22Rv1 (cell line): ENCODE results near the gene PEX19.
A peak's percentile ranks its signal among the peaks of the same experiment; 100 is the strongest.

Source experiments
- H3K27ac ChIP-seq: fragments of 450-650 bp; 2 replicates; pipeline ENCODE4 v1.5.1; 2017
- ZFX ChIP-seq: fragments of 450-650 bp; IDR thresholded peaks from 2 replicates; pipeline ENCODE4 v1.6.1; 2017; ENCODE audit warnings: antibody characterized with exemption, borderline replicate concordance
- TF ChIP-seq, protein P1 (sequence below): fragments of 450-650 bp; IDR thresholded peaks from 2 replicates; pipeline ENCODE4 v1.5.1; 2017; ENCODE audit warnings: mild to moderate bottlenecking

The PEX19 gene

DNA sequence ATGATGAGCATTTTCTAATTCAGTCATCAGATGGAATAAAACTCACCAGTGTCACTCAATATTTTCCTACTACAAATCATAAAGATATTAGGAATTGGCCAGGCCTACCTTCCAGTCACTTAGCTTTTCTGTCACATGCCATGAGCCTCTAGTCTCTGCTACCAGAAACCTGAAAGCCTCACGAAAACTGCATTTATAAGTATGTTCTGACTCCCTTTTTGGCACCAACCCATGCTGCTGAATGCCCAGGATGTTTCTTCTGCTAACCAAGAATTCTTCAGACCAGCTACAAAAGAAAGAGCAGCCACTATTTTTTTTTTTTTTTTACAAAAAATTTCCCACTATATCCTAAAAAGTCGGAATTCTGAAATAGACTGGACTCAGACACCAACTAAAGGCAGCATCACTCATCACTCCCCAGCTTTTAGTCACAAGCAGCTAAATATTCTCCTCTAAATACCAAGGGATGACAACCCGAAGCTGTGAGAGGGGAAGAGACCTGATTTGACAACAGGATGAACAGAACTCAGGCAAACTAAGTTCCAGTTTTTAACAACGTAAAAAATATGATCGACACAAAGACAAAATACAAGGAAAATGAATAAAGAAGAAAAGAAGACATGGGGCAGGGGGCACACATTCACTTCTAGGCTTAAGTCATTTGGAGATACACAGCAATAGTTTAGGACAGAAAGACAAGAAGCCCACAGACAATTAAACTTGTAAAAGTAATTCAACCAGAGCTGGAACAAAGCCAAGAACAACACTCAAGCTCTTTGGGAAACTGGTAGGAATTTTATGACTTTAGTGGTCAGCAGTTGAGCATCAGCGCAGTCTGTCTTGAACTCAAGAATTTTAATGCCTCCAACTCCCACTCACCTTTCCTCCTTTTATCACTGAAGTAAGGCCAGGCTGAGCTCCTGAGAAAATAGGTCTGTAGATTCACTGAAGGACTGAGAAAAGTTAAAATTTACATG lies 24.2 kb downstream of the PEX19 start:
- H3K27ac ChIP-seq = peak overlapping the region; percentile 87
- TF ChIP-seq, protein P1, sequence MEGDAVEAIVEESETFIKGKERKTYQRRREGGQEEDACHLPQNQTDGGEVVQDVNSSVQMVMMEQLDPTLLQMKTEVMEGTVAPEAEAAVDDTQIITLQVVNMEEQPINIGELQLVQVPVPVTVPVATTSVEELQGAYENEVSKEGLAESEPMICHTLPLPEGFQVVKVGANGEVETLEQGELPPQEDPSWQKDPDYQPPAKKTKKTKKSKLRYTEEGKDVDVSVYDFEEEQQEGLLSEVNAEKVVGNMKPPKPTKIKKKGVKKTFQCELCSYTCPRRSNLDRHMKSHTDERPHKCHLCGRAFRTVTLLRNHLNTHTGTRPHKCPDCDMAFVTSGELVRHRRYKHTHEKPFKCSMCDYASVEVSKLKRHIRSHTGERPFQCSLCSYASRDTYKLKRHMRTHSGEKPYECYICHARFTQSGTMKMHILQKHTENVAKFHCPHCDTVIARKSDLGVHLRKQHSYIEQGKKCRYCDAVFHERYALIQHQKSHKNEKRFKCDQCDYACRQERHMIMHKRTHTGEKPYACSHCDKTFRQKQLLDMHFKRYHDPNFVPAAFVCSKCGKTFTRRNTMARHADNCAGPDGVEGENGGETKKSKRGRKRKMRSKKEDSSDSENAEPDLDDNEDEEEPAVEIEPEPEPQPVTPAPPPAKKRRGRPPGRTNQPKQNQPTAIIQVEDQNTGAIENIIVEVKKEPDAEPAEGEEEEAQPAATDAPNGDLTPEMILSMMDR = no peak
- TF ChIP-seq ZFX = no peak

- H3K27ac ChIP-seq = no peak overlapping the region
- TF ChIP-seq ZFX = no peak
- TF ChIP-seq, protein P1 = no peak
These were observed 26.6 kb downstream of the PEX19 start for GRCh38 chr1:160258177-160258798.

DNA sequence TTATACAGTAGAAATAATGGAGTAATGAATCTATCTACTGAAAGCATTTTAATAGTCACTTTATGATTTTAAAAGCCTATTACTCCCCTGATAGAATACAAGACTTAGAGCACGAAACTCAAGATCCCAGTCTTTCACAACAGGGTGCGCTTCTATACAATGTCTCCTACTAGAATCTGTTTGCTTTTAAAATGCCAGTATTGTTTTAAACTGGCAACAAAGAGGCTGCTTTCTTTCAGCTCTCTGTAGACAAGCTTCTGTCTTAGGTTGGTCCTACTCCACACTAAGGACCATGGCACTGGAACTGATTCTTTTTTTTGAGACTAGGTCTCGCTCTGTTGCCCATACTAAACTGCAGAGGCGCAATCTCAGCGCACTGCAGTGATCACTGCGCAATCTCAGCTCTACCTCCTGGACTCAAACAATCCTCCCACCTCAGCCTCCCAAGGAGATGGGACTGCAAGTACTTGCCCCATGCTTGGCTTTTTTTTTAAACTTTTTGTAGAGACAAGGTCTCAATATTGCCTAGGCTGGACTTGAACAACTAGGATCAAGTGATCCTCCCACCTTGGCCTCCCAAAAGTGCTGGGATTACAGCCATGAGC lies 27.4 kb downstream of the PEX19 start:
- no peak overlapping the region for H3K27ac ChIP-seq
- TF ChIP-seq, protein P1 = no peak
- no peak for TF ChIP-seq ZFX

DNA sequence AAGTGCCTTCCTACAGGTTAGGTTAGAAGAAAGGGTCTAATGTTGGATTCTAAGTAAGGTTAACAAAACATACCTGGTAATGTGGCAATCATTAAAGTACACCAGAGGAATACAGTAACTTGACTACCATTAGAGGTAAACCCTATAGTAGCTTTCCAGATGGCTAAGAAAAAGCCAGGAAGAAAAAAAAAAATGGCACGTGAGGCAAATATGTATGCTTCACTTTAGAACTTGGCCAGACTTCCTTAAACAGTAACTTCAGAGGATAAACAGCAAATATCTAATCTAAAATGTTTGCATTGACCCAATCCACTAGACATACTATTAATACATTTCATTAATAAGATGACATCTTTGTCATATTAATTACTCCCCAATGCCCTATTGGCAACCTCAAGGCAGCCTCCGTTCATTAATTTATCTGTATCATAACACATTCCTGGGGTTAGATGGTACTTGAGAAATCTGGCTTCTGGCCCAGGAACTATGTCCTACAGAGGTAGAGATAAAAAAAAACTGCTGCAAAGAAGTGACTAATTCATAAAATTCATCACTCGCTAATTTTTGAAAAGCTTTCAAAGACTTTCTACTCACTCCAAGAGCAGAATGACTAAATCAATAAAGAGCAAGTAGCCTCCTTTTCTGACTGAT lies 28.4 kb downstream of the PEX19 start:
- no peak for TF ChIP-seq ZFX
- no peak overlapping the region for H3K27ac ChIP-seq

GRCh38 chr1:160255781-160256300 lies 29.1 kb downstream of the PEX19 start:
- TF ChIP-seq, protein P1 = no peak
- no peak for TF ChIP-seq ZFX
- H3K27ac ChIP-seq = no peak overlapping the region

GRCh38 chr1:160251687-160252526 lies 33.0 kb downstream of the PEX19 start:
- TF ChIP-seq ZFX = no peak
- TF ChIP-seq, protein P1 = peak; percentile 92
- no peak overlapping the region for H3K27ac ChIP-seq
